H1 (cell line): Measurements from ENCODE around the gene DCDC1. TPM values are rescaled to one million over a fixed set of nuclear protein-coding genes. Genes with fewer than 3 reads are reported as not detected.
A peak's percentile ranks its signal among the peaks of the same experiment; 100 is the strongest.

Experiments used
- CTCF ChIA-PET: fragments of 300-600 bp; sonication (Branson Sonifier 250); formaldehyde crosslinking; loops from one replicate; lab custom pipeline; 2021; ENCODE audit not compliant: partially characterized antibody; lab: Charles Lee
- POLR2A ChIA-PET: fragments of 300-600 bp; sonication (Branson Sonifier 250); formaldehyde crosslinking; loops from one replicate; lab custom pipeline; 2021; ENCODE audit warnings: inconsistent platforms; ENCODE audit not compliant: partially characterized antibody; lab: Charles Lee
- DNase-seq, 2 experiments: peaks; one replicate each; pipeline versions ENCODE4 v3.0.0 to v3.0.0-alpha.2; 2010 to 2022; ENCODE audit warnings: low spot score in 2 of 2, low read depth in 1 of 2, mixed read lengths in 1 of 2
- FAIRE-seq: peaks from 2 replicates; lab custom pipeline; 2011; peaks lifted over from hg19 to GRCh38; lab: Jason Lieb, UNC
- H2AFZ ChIP-seq: 2 replicates; pipeline ENCODE4 v1.8.1; 2012; ENCODE audit warnings: low read length, inconsistent platforms
- H2AK5ac ChIP-seq: 2 replicates; pipeline ENCODE4 v1.6.1; 2013; ENCODE audit warnings: low read depth, low read length
- H2BK120ac ChIP-seq: replicated peaks from 2 replicates; pipeline ENCODE3; 2013; ENCODE audit warnings: low read depth, low read length, inconsistent platforms
- H2BK12ac ChIP-seq: 2 replicates; pipeline ENCODE4 v1.6.1; 2013; ENCODE audit warnings: low read depth, low read length
- H2BK15ac ChIP-seq: 2 replicates; pipeline ENCODE4 v1.6.1; 2013; ENCODE audit warnings: low read length
- H2BK20ac ChIP-seq: 2 replicates; pipeline ENCODE4 v1.6.1; 2013; ENCODE audit warnings: low read length
- H2BK5ac ChIP-seq: 2 replicates; pipeline ENCODE4 v1.6.1; 2013; ENCODE audit warnings: low read depth, low read length
- H3K14ac ChIP-seq: 2 replicates; pipeline ENCODE4 v1.6.1; 2013; ENCODE audit warnings: inconsistent platforms; ENCODE audit not compliant: insufficient read length
- H3K18ac ChIP-seq: 2 replicates; pipeline ENCODE4 v1.6.1; 2013; ENCODE audit warnings: low read length; ENCODE audit errors: extremely low read depth
- H3K23ac ChIP-seq: 2 replicates; pipeline ENCODE4 v1.6.1; 2013; ENCODE audit warnings: inconsistent platforms; ENCODE audit not compliant: insufficient read length
- H3K23me2 ChIP-seq: 2 replicates; pipeline ENCODE4 v1.6.1; 2013; ENCODE audit warnings: low read depth, low read length
- H3K27ac ChIP-seq: 2 replicates; pipeline ENCODE4 v1.6.1; 2011; ENCODE audit warnings: low read depth, low read length, inconsistent platforms
- H3K27me3 ChIP-seq, 4 experiments: replicated peaks in 1 of 4; 1 replicate in 1 of 4; 2 replicates in 3 of 4; pipeline versions ENCODE4 v1.6.1 to v1.8.1; 2011 to 2013; ENCODE audit warnings: low read length in 3 of 4, mild to moderate bottlenecking in 3 of 4, inconsistent platforms in 2 of 4, mixed read lengths in 2 of 4, moderate library complexity in 1 of 4; ENCODE audit not compliant: control insufficient read depth in 3 of 4, insufficient read depth in 3 of 4; ENCODE audit errors: extremely low read depth in 1 of 4
- H3K36me3 ChIP-seq, 4 experiments: 2 replicates each; pipeline versions ENCODE4 v1.6.1 to v1.8.1; 2011 to 2013; ENCODE audit warnings: mild to moderate bottlenecking in 4 of 4, low read length in 3 of 4, moderate library complexity in 2 of 4, control low read depth in 1 of 4, inconsistent platforms in 1 of 4; ENCODE audit not compliant: insufficient read depth in 4 of 4, control insufficient read depth in 2 of 4
- H3K4ac ChIP-seq: replicated peaks from 2 replicates; pipeline ENCODE3; 2013; ENCODE audit warnings: low read length, low read depth, mixed read lengths, inconsistent platforms; ENCODE audit not compliant: insufficient read length
- H3K4me1 ChIP-seq, 4 experiments: replicated peaks in 1 of 4; 1 replicate in 1 of 4; 2 replicates in 3 of 4; pipeline versions ENCODE4 v1.6.1 to v1.8.1; 2011 to 2013; ENCODE audit warnings: low read length in 3 of 4, inconsistent platforms in 2 of 4, mixed read lengths in 1 of 4; ENCODE audit not compliant: insufficient read depth in 4 of 4, control insufficient read depth in 3 of 4
- H3K4me2 ChIP-seq, 2 experiments: 2 replicates each; pipeline versions ENCODE4 v1.6.1 to v1.8.1; 2011 to 2013; ENCODE audit warnings: low read depth in 2 of 2, low read length in 2 of 2, control low read depth in 1 of 2, inconsistent platforms in 1 of 2, mild to moderate bottlenecking in 1 of 2; ENCODE audit not compliant: insufficient read depth in 1 of 2
- H3K4me3 ChIP-seq, 4 experiments: fragments of 200-600, 300-600 bp in 1 of 4; sonication (generic), shearing (Covaris generic), sonication (Bioruptor Twin) in 1 of 4; 2 replicates each; pipeline versions ENCODE4 v1.5.1 to v1.8.1; 2011 to 2016; ENCODE audit warnings: low read length in 4 of 4, low read depth in 3 of 4, control low read depth in 2 of 4, inconsistent platforms in 2 of 4, mild to moderate bottlenecking in 2 of 4, mixed read lengths in 1 of 4, moderate library complexity in 1 of 4; ENCODE audit not compliant: insufficient read depth in 2 of 4; ENCODE audit errors: extremely low read depth in 1 of 4
- H3K56ac ChIP-seq: replicated peaks from 2 replicates; pipeline ENCODE3; 2013; ENCODE audit warnings: low read depth, mild to moderate bottlenecking, mixed read lengths, low read length, inconsistent platforms; ENCODE audit not compliant: insufficient read length
- H3K79me1 ChIP-seq: 2 replicates; pipeline ENCODE4 v1.6.1; 2013; ENCODE audit warnings: low read depth, low read length, control low read depth
- H3K79me2 ChIP-seq, 2 experiments: 2 replicates each; pipeline versions ENCODE4 v1.6.1 to v1.8.1; 2012 to 2013; ENCODE audit warnings: low read length in 2 of 2, mild to moderate bottlenecking in 2 of 2, inconsistent platforms in 1 of 2; ENCODE audit not compliant: insufficient read depth in 2 of 2, control insufficient read depth in 1 of 2
- H3K9ac ChIP-seq, 4 experiments: replicated peaks in 1 of 4; 1 replicate in 1 of 4; 2 replicates in 3 of 4; pipeline versions ENCODE4 v1.6.1 to v1.8.1; 2011 to 2013; ENCODE audit warnings: low read depth in 3 of 4, low read length in 3 of 4, control low read depth in 2 of 4, mild to moderate bottlenecking in 2 of 4, moderate library complexity in 2 of 4, inconsistent platforms in 1 of 4; ENCODE audit errors: extremely low read depth in 1 of 4
- H3K9me3 ChIP-seq, 2 experiments: 2 replicates each; pipeline versions ENCODE4 v1.6.1 to v1.8.1; 2012 to 2013; ENCODE audit warnings: mild to moderate bottlenecking in 2 of 2, moderate library complexity in 2 of 2, control low read depth in 1 of 2, inconsistent platforms in 1 of 2, low read depth in 1 of 2, low read length in 1 of 2, mixed read lengths in 1 of 2; ENCODE audit not compliant: insufficient read depth in 2 of 2
- H4K20me1 ChIP-seq, 2 experiments: replicated peaks in 1 of 2; 2 replicates each; pipeline versions ENCODE3 to v1.8.1; 2011 to 2013; ENCODE audit warnings: inconsistent platforms in 2 of 2, low read length in 2 of 2, mild to moderate bottlenecking in 1 of 2; ENCODE audit not compliant: insufficient read depth in 2 of 2, control insufficient read depth in 1 of 2
- H4K5ac ChIP-seq: 2 replicates; pipeline ENCODE4 v1.6.1; 2013; ENCODE audit warnings: low read length, low read depth, mixed read lengths, inconsistent platforms; ENCODE audit not compliant: insufficient read length
- H4K8ac ChIP-seq: 2 replicates; pipeline ENCODE4 v1.8.0; 2013; ENCODE audit warnings: mild to moderate bottlenecking, moderate library complexity, low read length, inconsistent platforms; ENCODE audit not compliant: insufficient read depth; ENCODE audit errors: extremely low read depth
- H4K91ac ChIP-seq: replicated peaks from 2 replicates; pipeline ENCODE3; 2013; ENCODE audit warnings: low read length, mixed read lengths, inconsistent platforms; ENCODE audit not compliant: insufficient read length
- RNF2 ChIP-seq: fragments of 200-900, 300-1000 bp; sonication (generic); IDR thresholded peaks from 2 replicates; pipeline ENCODE4 v1.7.1; 2016; ENCODE audit warnings: borderline replicate concordance, low read depth, mild to moderate bottlenecking, antibody characterized with exemption, low read length; ENCODE audit not compliant: poor library complexity, severe bottlenecking; ENCODE audit errors: missing control alignments
- WGBS, 2 experiments: shearing (Covaris generic) in 1 of 2; methylation state at CpG; one replicate each; pipeline versions ENCODE4 v1.1.6 to v1.1.7; 2013 to 2015; ENCODE audit warnings: low lambda C conversion rate in 2 of 2, mixed read lengths in 2 of 2, inconsistent platforms in 1 of 2, low coverage in 1 of 2, missing lambda C conversion rate in 1 of 2; ENCODE audit not compliant: insufficient replicate concordance in 2 of 2, insufficient coverage in 1 of 2, insufficient read length in 1 of 2; ENCODE audit errors: extremely low coverage in 1 of 2, missing lambda C conversion rate in 1 of 2; 5-methylcytosine and 5-hydroxymethylcytosine counted together
- polyA plus RNA-seq, 7 experiments: library from polyadenylated mRNA; depleted of rRNA in 3 of 7; stranded (reverse) in 5 of 7; unstranded in 2 of 7; fragments of >200 nt in 5 of 7; fragments of 200-250 nt in 2 of 7; gene quantifications; 1 replicate in 5 of 7; 2 replicates in 1 of 7; 4 replicates in 1 of 7; pipeline versions ENCODE4 v1.2.1 to v1.2.3, GENCODE V29; 2011 to 2013; ENCODE audit warnings: missing spikeins in 2 of 7, mixed read lengths in 2 of 7
- total RNA-seq: library from RNA; stranded (reverse); fragmentation: NEBNext Ultra II Directional; extraction: Animal tissue kit (Norgen Biotek cat#: 25700); gene quantifications from 2 replicates; pipeline ENCODE4 v1.2.1, GENCODE V29; 2021

DCDC1 gene
- total and polyA plus RNA-seq, 2 of the 8 experiments (the other 6 are each of a cell fraction or from before 2014, with no cell fraction given): 0.15 to 0.56 TPM

DNA sequence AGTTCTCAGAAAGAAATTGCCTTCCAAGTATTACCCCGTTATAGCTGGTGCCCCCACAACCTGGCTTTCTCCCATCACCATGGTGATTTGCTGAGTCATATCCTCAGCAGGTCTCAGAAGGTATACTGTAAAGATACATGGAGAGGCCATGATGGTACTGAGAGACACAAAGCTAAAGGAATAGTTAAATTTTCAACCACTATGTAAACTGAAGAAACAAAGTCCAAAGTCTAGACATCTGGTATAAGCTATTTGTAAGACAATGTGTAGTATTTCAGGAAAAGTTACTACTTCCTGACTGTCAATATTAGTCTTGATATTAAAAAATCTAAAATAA is 377.1 kb downstream of the DCDC1 start:
- Histone ChIP-seq H3K79me1 (no peaks in the 10 kb centered on the region), H3K23ac (no peak overlapping the region), H2BK120ac (no peak overlapping the region), H3K4me2 (no peak overlapping the region), H3K4ac (no peak overlapping the region), H3K9me3 (no peaks in the 10 kb centered on the region), H2BK20ac (no peak overlapping the region), H3K36me3 (no peaks in the 10 kb centered on the region), H4K20me1 (no peaks in the 10 kb centered on the region), H4K5ac (no peak overlapping the region), H4K91ac (no peak overlapping the region), H3K4me1 (no peaks in the 10 kb centered on the region), H3K79me2 (no peaks in the 10 kb centered on the region), H2BK15ac (no peak overlapping the region), H3K27ac (no peak overlapping the region), H3K27me3 (no peaks in the 10 kb centered on the region), H2AFZ (peak overlapping the region; percentile 95), H3K9ac (no peak overlapping the region), H3K14ac (no peak overlapping the region), H2BK5ac (no peak overlapping the region), H2BK12ac (no peak overlapping the region), H2AK5ac (no peak overlapping the region), H4K8ac (no peak overlapping the region), H3K18ac (no peak overlapping the region), H3K23me2 (no peaks in the 10 kb centered on the region), H3K4me3 (no peak overlapping the region), H3K56ac (no peak overlapping the region)
- DNase-seq: no peak
- ChIA-PET CTCF (interaction anchor here (0.6 kb wide), 1 partner anchor 36 kb away, joined by 3 read pairs; no protein-coding TSS in a partner anchor), POLR2A (no interaction called here)
- FAIRE-seq: no peak
- 89% methylated on average over 1 of the region's 1 CpG; no CpG with 5 or more reads in 1 of the 2 experiments for WGBS, 2 experiments
- no peak for TF ChIP-seq RNF2
